Breast epithelium (tissue), 3 donors: ENCODE results near the gene PDCD1LG2.

Experiments used
- CTCF ChIP-seq, 3 donors: fragments of 450-650 bp; IDR thresholded peaks; one replicate each; pipeline ENCODE4 v1.5.1; 2016 to 2017; ENCODE audit warnings: antibody characterized with exemption in 3 of 3, mild to moderate bottlenecking in 3 of 3, moderate library complexity in 3 of 3
- POLR2AphosphoS5 ChIP-seq, 3 donors: sonication (generic); formaldehyde crosslinking; IDR thresholded peaks; one replicate each; pipeline ENCODE4 v1.6.1; 2017; ENCODE audit warnings: antibody characterized with exemption in 3 of 3

- TF ChIP-seq CTCF (IDR thresholded peaks at IDR 0.05) (no peak), POLR2AphosphoS5 (IDR thresholded peaks at IDR 0.05) (no peak)
Observed at GRCh38 chr9:5578018-5578697, 67.8 kb downstream of the PDCD1LG2 start.
